K562 (cell line): ENCODE measurements around the gene SRPK2. TPM values are rescaled to one million over a fixed set of nuclear protein-coding genes. Genes with fewer than 3 reads are reported as not detected.

Experiments
- ATAC-seq: fragments of 200-7000 bp; cut with Tn5 transposase; 3 replicates; pipeline ENCODE4 v1.9.1; 2020; ENCODE audit warnings: moderate library complexity
- BruUV-seq: library from RNA; stranded (reverse); fragments of 400-500 nt; replicated peaks from 2 replicates; lab custom pipeline; 2021; lab: Mats Ljungman, UMichigan
- CTCF ChIA-PET: fragments of 300-600 bp; formaldehyde crosslinking; extraction: SDS; loops from one replicate; lab custom pipeline; 2021; ENCODE audit warnings: low intra/inter-chr PET ratio; lab: Yijun Ruan, JAX
- POLR2A ChIA-PET: fragments of 300-600, 350-650 bp; sonication (Branson Sonifier 250); formaldehyde crosslinking; extraction: SDS; loops from one replicate; lab custom pipeline; 2021; ENCODE audit warnings: antibody characterized with exemption, inconsistent platforms; lab: Yijun Ruan, JAX
- DNase-seq, 4 experiments: peaks; one replicate each; pipeline versions ENCODE4 v3.0.0 to v3.0.0-alpha.2; 2011 to 2018; ENCODE audit warnings: low spot score in 3 of 4, mixed read lengths in 3 of 4; ENCODE audit errors: extremely low read depth in 1 of 4
- FAIRE-seq: peaks from 2 replicates; lab custom pipeline; 2011; peaks lifted over from hg19 to GRCh38; lab: Jason Lieb, UNC
- H2AFZ ChIP-seq: 2 replicates; pipeline ENCODE4 v1.6.0; 2011; ENCODE audit warnings: low read depth, low read length, control low read depth, inconsistent platforms
- H3K27ac ChIP-seq: fragments of 200-600 bp; 3 replicates; pipeline ENCODE4 v1.8.0; 2011; ENCODE audit warnings: low read depth, mild to moderate bottlenecking, control low read depth, inconsistent platforms, low read length, moderate library complexity, mixed read lengths; ENCODE audit errors: extremely low read depth
- H3K27me3 ChIP-seq, 2 experiments: fragments of 300-600 bp in 1 of 2; 2 replicates in 1 of 2; 3 replicates in 1 of 2; pipeline versions ENCODE4 v1.6.0 to v1.8.0; 2011; ENCODE audit warnings: inconsistent platforms in 2 of 2, low read length in 2 of 2, mild to moderate bottlenecking in 1 of 2, mixed read lengths in 1 of 2, moderate library complexity in 1 of 2; ENCODE audit not compliant: control insufficient read depth in 2 of 2, insufficient read depth in 2 of 2
- H3K36me3 ChIP-seq: fragments of 300-600 bp; 3 replicates; pipeline ENCODE4 v1.8.0; 2011; ENCODE audit warnings: mild to moderate bottlenecking, low read length, inconsistent platforms; ENCODE audit not compliant: control insufficient read depth, insufficient read depth
- H3K4me1 ChIP-seq, 2 experiments: fragments of 200-600 bp in 1 of 2; replicated peaks in 1 of 2; 2 replicates in 1 of 2; 3 replicates in 1 of 2; pipeline versions ENCODE4 v1.5.1 to v1.8.0; 2011; ENCODE audit warnings: inconsistent platforms in 2 of 2, low read length in 2 of 2, mild to moderate bottlenecking in 1 of 2, mixed read lengths in 1 of 2, moderate library complexity in 1 of 2; ENCODE audit not compliant: control insufficient read depth in 2 of 2, insufficient read depth in 2 of 2
- H3K4me2 ChIP-seq: 2 replicates; pipeline ENCODE4 v1.6.1; 2011; ENCODE audit warnings: low read length, control low read depth, inconsistent platforms, mixed read lengths; ENCODE audit not compliant: insufficient read depth
- H3K4me3 ChIP-seq: fragments of 200-600 bp; sonication (generic), shearing (Covaris generic); 2 replicates; pipeline ENCODE4 v1.5.1; 2016; ENCODE audit warnings: control low read depth, inconsistent platforms
- H3K79me2 ChIP-seq: fragments of 200-600 bp; 3 replicates; pipeline ENCODE4 v1.8.0; 2011; ENCODE audit warnings: low read length, inconsistent platforms; ENCODE audit not compliant: control insufficient read depth, insufficient read depth
- H3K9ac ChIP-seq, 2 experiments: 2 replicates each; pipeline versions ENCODE4 v1.6.0 to v1.6.1; 2011; ENCODE audit warnings: low read depth in 2 of 2, low read length in 2 of 2, control low read depth in 1 of 2, inconsistent platforms in 1 of 2, mild to moderate bottlenecking in 1 of 2, mixed read lengths in 1 of 2; ENCODE audit not compliant: insufficient read depth in 1 of 2
- H3K9me1 ChIP-seq: one replicate; pipeline ENCODE4 v1.6.0; 2011; ENCODE audit warnings: inconsistent platforms, mild to moderate bottlenecking, low read length, moderate library complexity; ENCODE audit not compliant: control insufficient read depth, insufficient read depth
- H3K9me3 ChIP-seq: replicated peaks from 2 replicates; pipeline ENCODE4 v1.5.1; 2011; ENCODE audit warnings: low read depth, low read length, inconsistent platforms; ENCODE audit not compliant: control insufficient read depth, insufficient read depth
- H4K20me1 ChIP-seq: replicated peaks from 2 replicates; pipeline ENCODE4 v1.6.1; 2011; ENCODE audit warnings: low read length, inconsistent platforms, mixed read lengths; ENCODE audit not compliant: control insufficient read depth, insufficient read depth
- GABPB1 ChIP-seq: sonication (generic); formaldehyde crosslinking; IDR thresholded peaks from 2 replicates; pipeline ENCODE4 v1.8.0; 2022; ENCODE audit warnings: mild to moderate bottlenecking, missing genetic modification reagents
- KDM2B ChIP-seq: fragments of 250-450 bp; sonication (Bioruptor Pico); IDR thresholded peaks from 2 replicates; pipeline ENCODE4 v1.8.0; 2021; ENCODE audit warnings: mild to moderate bottlenecking, moderate library complexity
- SAP30 ChIP-seq: fragments of 200-600 bp; sonication (generic); IDR thresholded peaks from 2 replicates; pipeline ENCODE4 v1.6.1; 2012; ENCODE audit warnings: borderline replicate concordance, low read depth, mild to moderate bottlenecking, moderate library complexity, low read length, control low read depth, inconsistent platforms; ENCODE audit not compliant: insufficient read depth, poor library complexity, severe bottlenecking
- THRAP3 ChIP-seq: fragments of 450-650 bp; IDR thresholded peaks from 2 replicates; pipeline ENCODE4 v1.6.1; 2016; ENCODE audit warnings: mild to moderate bottlenecking, inconsistent platforms, borderline replicate concordance
- WGBS: fragments of 100-300 bp; shearing (Covaris generic); methylation state at CpG from one replicate; pipeline ENCODE4 v1.1.6; 2016; ENCODE audit warnings: low coverage, mixed read lengths; ENCODE audit not compliant: insufficient coverage; ENCODE audit errors: missing lambda C conversion rate; 5-methylcytosine and 5-hydroxymethylcytosine counted together
- in situ Hi-C: fragments of 300-500 bp; cut with MboI; formaldehyde crosslinking; loops from 4 replicates; pipeline ENCODE4 v1.15.0; 2018; ENCODE audit warnings: inconsistent platforms, mixed read lengths
- intact Hi-C: fragments of 100-400 bp; cut with micrococcal nuclease; formaldehyde crosslinking; loops from 2 replicates; pipeline ENCODE4 v1.14.2; 2022
- polyA plus RNA-seq, 8 experiments: library from polyadenylated mRNA; depleted of rRNA in 4 of 8; stranded (reverse) in 5 of 8; unstranded in 3 of 8; fragments of >200 nt; fragmentation: Nextera tagmentation in 2 of 8; fragmentation: Illumina TruSeq in 1 of 8; extraction: Ambion mirVana in 2 of 8; extraction: Trizol in 1 of 8; gene quantifications; 2 replicates each; pipeline versions ENCODE4 v1.2.1 to v1.2.3, GENCODE V29; 2011 to 2014; ENCODE audit warnings: inconsistent platforms in 1 of 8, missing spikeins in 1 of 8
- total RNA-seq, 7 experiments: library from RNA; depleted of rRNA in 6 of 7; stranded (reverse); fragments of >200 nt in 6 of 7; fragmentation: Illumina TruSeq in 2 of 7; extraction: Trizol in 2 of 7; gene quantifications; 2 replicates each; pipeline versions ENCODE4 v1.2.1 to v1.2.3, GENCODE V29; 2011 to 2021; ENCODE audit warnings: low replicate concordance in 1 of 7
- TF ChIP-seq, protein P1 (sequence below): fragments of 250-450 bp; sonication (Bioruptor Pico); IDR thresholded peaks from 2 replicates; pipeline ENCODE4 v1.8.0; 2022; ENCODE audit warnings: inconsistent platforms, mild to moderate bottlenecking, moderate library complexity, borderline replicate concordance
- TF ChIP-seq, protein P2 (sequence below): fragments of 250-450 bp; sonication (Bioruptor Pico); IDR thresholded peaks from 2 replicates; pipeline ENCODE4 v1.5.0; 2020; ENCODE audit warnings: mild to moderate bottlenecking, borderline replicate concordance
- TF ChIP-seq, protein P3 (sequence below): sonication (generic); formaldehyde crosslinking; IDR thresholded peaks from 2 replicates; pipeline ENCODE4 v1.8.0; 2022; ENCODE audit warnings: mild to moderate bottlenecking, missing genetic modification reagents, borderline replicate concordance
- TF ChIP-seq, protein P4 (sequence below): fragments of 450-650 bp; formaldehyde crosslinking; IDR thresholded peaks from 2 replicates; pipeline ENCODE4 v1.4.0; 2020; ENCODE audit warnings: mild to moderate bottlenecking, moderate library complexity
- TF ChIP-seq, protein P5 (sequence below): conservative IDR thresholded peaks from 2 replicates; pipeline ENCODE4 v1.6.1; 2011; ENCODE audit warnings: low read depth, mild to moderate bottlenecking, low read length; ENCODE audit not compliant: control insufficient read depth

SRPK2 gene
- total and polyA plus RNA-seq, 9 of the 15 experiments (the other 6 are each of a cell fraction or from before 2014, with no cell fraction given), result 21.5 to 44.7 (median 33.3) TPM

DNA sequence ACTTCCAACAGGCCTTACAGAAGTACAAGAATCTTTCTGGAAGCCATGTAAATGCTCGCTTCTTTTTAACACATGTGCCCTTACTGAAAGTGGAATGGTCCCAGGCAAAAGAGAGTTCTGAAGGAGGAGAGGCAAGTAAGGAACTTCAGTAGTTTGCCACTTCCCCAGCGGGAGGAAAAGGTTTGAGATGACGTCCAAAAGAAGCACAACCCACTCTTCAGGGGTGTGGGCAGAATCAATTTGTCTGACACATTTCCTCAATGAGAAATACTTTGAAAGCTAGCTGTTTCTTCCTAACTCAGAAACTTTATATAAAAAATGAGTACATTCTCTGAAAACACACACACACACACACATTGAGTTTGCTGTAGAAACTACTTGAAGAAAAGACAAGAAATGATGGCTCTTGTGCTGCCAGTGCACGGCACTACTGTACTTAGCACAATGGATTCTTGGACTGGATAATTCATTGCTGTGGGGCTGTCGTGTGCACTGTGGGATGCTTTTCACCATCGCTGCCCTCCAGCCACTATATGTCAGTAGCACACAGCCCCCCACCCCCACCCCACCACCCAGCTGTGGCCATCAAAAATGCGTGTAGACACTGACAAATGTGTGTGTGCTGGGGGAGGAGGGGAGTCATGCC, 183.0 kb downstream of the SRPK2 start (continued):
- TF ChIP-seq, protein P1, sequence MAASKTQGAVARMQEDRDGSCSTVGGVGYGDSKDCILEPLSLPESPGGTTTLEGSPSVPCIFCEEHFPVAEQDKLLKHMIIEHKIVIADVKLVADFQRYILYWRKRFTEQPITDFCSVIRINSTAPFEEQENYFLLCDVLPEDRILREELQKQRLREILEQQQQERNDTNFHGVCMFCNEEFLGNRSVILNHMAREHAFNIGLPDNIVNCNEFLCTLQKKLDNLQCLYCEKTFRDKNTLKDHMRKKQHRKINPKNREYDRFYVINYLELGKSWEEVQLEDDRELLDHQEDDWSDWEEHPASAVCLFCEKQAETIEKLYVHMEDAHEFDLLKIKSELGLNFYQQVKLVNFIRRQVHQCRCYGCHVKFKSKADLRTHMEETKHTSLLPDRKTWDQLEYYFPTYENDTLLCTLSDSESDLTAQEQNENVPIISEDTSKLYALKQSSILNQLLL (CRISPR knock-in tag), result no peak

DNA sequence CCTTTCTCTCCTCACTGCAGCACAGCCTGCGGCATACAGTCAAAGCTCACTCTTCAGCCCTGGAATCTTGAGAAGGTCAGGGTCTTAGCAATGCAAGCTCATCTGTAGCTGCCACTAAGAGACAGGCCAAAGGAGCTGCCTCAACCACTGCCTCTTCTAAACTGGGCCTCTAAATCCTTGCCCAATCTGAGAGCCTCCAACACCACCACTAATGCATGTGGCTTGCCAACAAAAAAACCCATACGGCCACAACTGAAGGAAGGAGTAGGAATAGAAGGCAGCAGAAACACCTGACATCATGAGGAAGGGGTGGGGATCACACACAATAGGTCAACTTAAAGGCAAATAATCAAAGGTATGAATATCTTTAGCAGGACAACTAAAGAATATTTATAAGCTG, 183.8 kb downstream of the SRPK2 start:
- Histone ChIP-seq H3K4me3 (no peak overlapping the region), H3K36me3 (peaks cover 9% of the 10 kb centered on the region; the same call in 2 of the 3 replicates), H3K27ac (no peak overlapping the region), H3K9me3 (no peaks in the 10 kb centered on the region), H2AFZ (no peak overlapping the region), H4K20me1 (no peaks in the 10 kb centered on the region; the same call in 1 of the 2 replicates), H3K27me3 (no peaks in the 10 kb centered on the region), H3K4me2 (no peak overlapping the region), H3K4me1 (no peaks in the 10 kb centered on the region), H3K79me2 (peaks cover 8% of the 10 kb centered on the region; the same call in 2 of the 3 replicates), H3K9ac (no peak overlapping the region), H3K9me1 (no peaks in the 10 kb centered on the region)
- in situ Hi-C loops (no loop called here), intact Hi-C loops (no loop called here)
- CTCF ChIA-PET, result no interaction called here
- POLR2A ChIA-PET, result interaction anchor here (0.6 to 1.5 kb wide), 2 partner anchors 14 to 20 kb away, joined by 3 read pairs; no protein-coding TSS in a partner anchor
- ATAC-seq (no peak), FAIRE-seq (no peak), DNase-seq (no peak)
- BruUV-seq, result no TSS peak
- WGBS, result 92% methylated on average over 2 of the region's 2 CpGs
- TF ChIP-seq KDM2B (CRISPR knock-in tag) (no peak), GABPB1 (CRISPR knock-in tag) (no peak), THRAP3 (no peak), SAP30 (no peak)
- TF ChIP-seq, protein P2, sequence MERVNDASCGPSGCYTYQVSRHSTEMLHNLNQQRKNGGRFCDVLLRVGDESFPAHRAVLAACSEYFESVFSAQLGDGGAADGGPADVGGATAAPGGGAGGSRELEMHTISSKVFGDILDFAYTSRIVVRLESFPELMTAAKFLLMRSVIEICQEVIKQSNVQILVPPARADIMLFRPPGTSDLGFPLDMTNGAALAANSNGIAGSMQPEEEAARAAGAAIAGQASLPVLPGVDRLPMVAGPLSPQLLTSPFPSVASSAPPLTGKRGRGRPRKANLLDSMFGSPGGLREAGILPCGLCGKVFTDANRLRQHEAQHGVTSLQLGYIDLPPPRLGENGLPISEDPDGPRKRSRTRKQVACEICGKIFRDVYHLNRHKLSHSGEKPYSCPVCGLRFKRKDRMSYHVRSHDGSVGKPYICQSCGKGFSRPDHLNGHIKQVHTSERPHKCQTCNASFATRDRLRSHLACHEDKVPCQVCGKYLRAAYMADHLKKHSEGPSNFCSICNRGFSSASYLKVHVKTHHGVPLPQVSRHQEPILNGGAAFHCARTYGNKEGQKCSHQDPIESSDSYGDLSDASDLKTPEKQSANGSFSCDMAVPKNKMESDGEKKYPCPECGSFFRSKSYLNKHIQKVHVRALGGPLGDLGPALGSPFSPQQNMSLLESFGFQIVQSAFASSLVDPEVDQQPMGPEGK (CRISPR knock-in tag), result no peak
- TF ChIP-seq, protein P3, sequence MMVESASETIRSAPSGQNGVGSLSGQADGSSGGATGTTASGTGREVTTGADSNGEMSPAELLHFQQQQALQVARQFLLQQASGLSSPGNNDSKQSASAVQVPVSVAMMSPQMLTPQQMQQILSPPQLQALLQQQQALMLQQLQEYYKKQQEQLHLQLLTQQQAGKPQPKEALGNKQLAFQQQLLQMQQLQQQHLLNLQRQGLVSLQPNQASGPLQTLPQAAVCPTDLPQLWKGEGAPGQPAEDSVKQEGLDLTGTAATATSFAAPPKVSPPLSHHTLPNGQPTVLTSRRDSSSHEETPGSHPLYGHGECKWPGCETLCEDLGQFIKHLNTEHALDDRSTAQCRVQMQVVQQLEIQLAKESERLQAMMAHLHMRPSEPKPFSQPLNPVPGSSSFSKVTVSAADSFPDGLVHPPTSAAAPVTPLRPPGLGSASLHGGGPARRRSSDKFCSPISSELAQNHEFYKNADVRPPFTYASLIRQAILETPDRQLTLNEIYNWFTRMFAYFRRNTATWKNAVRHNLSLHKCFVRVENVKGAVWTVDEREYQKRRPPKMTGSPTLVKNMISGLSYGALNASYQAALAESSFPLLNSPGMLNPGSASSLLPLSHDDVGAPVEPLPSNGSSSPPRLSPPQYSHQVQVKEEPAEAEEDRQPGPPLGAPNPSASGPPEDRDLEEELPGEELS (CRISPR knock-in tag), result no peak
- TF ChIP-seq, protein P4, sequence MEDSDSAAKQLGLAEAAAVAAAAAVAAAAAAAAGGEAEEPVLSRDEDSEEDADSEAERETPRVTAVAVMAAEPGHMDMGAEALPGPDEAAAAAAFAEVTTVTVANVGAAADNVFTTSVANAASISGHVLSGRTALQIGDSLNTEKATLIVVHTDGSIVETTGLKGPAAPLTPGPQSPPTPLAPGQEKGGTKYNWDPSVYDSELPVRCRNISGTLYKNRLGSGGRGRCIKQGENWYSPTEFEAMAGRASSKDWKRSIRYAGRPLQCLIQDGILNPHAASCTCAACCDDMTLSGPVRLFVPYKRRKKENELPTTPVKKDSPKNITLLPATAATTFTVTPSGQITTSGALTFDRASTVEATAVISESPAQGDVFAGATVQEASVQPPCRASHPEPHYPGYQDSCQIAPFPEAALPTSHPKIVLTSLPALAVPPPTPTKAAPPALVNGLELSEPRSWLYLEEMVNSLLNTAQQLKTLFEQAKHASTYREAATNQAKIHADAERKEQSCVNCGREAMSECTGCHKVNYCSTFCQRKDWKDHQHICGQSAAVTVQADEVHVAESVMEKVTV (CRISPR knock-in tag), result no peak
- TF ChIP-seq, protein P5, sequence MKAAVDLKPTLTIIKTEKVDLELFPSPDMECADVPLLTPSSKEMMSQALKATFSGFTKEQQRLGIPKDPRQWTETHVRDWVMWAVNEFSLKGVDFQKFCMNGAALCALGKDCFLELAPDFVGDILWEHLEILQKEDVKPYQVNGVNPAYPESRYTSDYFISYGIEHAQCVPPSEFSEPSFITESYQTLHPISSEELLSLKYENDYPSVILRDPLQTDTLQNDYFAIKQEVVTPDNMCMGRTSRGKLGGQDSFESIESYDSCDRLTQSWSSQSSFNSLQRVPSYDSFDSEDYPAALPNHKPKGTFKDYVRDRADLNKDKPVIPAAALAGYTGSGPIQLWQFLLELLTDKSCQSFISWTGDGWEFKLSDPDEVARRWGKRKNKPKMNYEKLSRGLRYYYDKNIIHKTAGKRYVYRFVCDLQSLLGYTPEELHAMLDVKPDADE, result no peak
